ENCODE measurements around the gene C1RL. TPM values are rescaled to one million over a fixed set of nuclear protein-coding genes. Genes with fewer than 3 reads are reported as not detected.

Gene C1RL
- polyA plus RNA-seq, 1 experiment: 45.3 TPM

DNA sequence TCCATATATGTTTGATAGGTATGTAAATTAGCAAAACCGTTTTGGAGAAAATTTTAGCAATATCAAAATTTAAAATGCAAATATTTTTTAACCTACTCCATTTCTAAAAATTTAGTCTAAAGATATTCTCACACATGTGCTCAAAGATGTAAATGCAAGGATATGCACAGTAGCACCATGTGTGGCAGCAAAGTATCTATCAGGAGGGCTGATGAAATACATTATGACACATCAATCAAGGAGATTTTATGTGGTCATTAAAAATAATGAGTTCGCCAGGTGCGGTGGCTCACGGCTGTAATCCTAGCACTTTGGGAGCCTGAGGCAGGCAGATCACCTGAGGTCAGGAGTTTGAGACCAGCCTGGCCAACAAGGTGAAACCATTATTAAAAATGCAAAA lies 8.8 kb downstream of the C1RL start:
- ChIA-PET POLR2A (no interaction called here), CTCF (interaction anchor here (1.3 kb wide), 1 partner anchor 9 kb away, joined by 4 read pairs; the partner anchor contains the start of gene C1RL)

DNA sequence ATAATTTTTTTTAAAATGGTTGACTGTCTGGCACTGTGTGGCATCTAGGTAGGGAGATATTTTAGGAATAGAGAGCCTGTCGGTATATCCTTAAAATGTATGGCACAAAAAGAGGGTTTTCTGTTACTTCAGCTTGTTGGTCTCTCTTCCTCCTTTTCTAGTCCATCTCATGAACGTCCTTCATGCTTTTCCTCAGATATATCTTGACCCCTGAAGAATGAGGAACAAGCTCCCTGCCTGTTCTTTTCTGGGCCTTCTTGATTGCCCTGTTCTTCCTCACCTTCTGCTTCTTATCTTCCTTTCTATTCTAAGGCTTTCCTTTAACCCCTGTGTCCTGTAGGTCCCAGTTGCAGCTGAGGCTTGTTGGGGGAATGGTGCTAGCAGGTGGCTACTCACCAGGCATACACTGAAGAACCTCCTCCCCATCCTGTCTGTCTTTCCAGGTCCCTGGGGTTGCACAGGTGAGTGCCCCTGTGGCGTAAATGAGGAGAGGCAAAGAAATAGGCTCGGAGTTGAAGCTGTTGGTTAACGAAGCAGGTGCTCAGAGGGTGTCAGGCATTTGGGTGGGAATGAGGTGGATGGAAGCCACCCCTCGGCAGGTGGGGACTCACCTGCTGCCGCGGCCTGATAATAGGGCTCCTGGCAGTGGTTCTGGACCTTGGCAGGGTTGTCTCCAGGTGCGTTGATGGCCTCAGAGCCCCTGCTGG lies 9.6 kb downstream of the C1RL start:
- H3K27ac ChIP-seq (ENCODE audit: low read depth, low read length): no peak overlapping the region
- POLR2A ChIA-PET: interaction anchor here (0.6 kb wide), 1 partner anchor 16 kb away, joined by 4 read pairs; no protein-coding TSS in a partner anchor
- no peaks in the 10 kb centered on the region for H3K27me3 ChIP-seq (ENCODE audit: control insufficient read depth, insufficient read depth, low read length)
- TF ChIP-seq, protein P1, sequence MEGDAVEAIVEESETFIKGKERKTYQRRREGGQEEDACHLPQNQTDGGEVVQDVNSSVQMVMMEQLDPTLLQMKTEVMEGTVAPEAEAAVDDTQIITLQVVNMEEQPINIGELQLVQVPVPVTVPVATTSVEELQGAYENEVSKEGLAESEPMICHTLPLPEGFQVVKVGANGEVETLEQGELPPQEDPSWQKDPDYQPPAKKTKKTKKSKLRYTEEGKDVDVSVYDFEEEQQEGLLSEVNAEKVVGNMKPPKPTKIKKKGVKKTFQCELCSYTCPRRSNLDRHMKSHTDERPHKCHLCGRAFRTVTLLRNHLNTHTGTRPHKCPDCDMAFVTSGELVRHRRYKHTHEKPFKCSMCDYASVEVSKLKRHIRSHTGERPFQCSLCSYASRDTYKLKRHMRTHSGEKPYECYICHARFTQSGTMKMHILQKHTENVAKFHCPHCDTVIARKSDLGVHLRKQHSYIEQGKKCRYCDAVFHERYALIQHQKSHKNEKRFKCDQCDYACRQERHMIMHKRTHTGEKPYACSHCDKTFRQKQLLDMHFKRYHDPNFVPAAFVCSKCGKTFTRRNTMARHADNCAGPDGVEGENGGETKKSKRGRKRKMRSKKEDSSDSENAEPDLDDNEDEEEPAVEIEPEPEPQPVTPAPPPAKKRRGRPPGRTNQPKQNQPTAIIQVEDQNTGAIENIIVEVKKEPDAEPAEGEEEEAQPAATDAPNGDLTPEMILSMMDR (IDR thresholded peaks at IDR 0.05; ENCODE audit: low read depth, low read length): no peak
- DNase-seq (ENCODE audit: low read depth, low spot score): no peak
- no peak overlapping the region for H3K4me3 ChIP-seq (ENCODE audit: low read depth, low read length)
- CTCF ChIA-PET: interaction anchor here (0.6 to 1.3 kb wide), 3 partner anchors 8 to 14 kb away, joined by 3 to 4 read pairs (median 4); partner anchors contain the start of gene C1RL
- H3K9me3 ChIP-seq (ENCODE audit: control insufficient read depth, insufficient read depth, low read length): no peaks in the 10 kb centered on the region

More for the DNA sequence above, 8.8 kb downstream of the C1RL start:
- no peaks in the 10 kb centered on the region for H3K9me3 ChIP-seq (ENCODE audit: control insufficient read depth, insufficient read depth, low read length)
- no peak overlapping the region for H3K4me3 ChIP-seq (ENCODE audit: low read depth, low read length)
- no peaks in the 10 kb centered on the region for H3K27me3 ChIP-seq (ENCODE audit: control insufficient read depth, insufficient read depth, low read length)
- TF ChIP-seq, protein P1 (IDR thresholded peaks at IDR 0.05; ENCODE audit: low read depth, low read length): no peak
- no peak overlapping the region for H3K27ac ChIP-seq (ENCODE audit: low read depth, low read length)
- no peak for DNase-seq (ENCODE audit: low read depth, low spot score)

DNA sequence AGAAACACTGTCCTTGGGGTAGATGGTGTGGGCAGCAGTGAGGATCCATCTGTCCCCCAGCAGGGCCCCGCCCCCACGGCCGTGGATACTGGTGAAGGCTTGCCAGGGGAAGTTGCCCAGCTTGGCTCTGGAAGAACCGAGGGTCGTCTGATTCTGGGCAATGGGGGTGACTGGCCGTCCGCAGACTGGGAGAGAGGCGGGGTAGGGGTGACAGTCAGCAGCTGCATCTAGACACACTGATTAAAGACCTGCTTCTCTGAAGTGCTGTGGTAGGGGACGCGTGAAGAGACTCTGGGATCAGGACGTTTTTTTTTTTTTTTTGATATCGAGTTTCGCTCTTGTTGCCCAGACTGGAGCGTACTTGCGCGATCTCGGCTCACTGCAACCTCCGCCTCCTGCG lies 12.0 kb downstream of the C1RL start:
- TF ChIP-seq, protein P1 (IDR thresholded peaks at IDR 0.05; ENCODE audit: low read depth, low read length): no peak
- Histone ChIP-seq H3K27ac (ENCODE audit: low read depth, low read length) (no peak overlapping the region), H3K27me3 (ENCODE audit: control insufficient read depth, insufficient read depth, low read length) (no peaks in the 10 kb centered on the region), H3K4me3 (ENCODE audit: low read depth, low read length) (no peak overlapping the region), H3K9me3 (ENCODE audit: control insufficient read depth, insufficient read depth, low read length) (no peaks in the 10 kb centered on the region)
- CTCF ChIA-PET: no interaction called here
- POLR2A ChIA-PET: interaction anchor here (0.7 kb wide), 1 partner anchor 79 kb away, joined by 4 read pairs; the partner anchor contains the start of gene LPCAT3
- no peak for DNase-seq (ENCODE audit: low read depth, low spot score)

DNA sequence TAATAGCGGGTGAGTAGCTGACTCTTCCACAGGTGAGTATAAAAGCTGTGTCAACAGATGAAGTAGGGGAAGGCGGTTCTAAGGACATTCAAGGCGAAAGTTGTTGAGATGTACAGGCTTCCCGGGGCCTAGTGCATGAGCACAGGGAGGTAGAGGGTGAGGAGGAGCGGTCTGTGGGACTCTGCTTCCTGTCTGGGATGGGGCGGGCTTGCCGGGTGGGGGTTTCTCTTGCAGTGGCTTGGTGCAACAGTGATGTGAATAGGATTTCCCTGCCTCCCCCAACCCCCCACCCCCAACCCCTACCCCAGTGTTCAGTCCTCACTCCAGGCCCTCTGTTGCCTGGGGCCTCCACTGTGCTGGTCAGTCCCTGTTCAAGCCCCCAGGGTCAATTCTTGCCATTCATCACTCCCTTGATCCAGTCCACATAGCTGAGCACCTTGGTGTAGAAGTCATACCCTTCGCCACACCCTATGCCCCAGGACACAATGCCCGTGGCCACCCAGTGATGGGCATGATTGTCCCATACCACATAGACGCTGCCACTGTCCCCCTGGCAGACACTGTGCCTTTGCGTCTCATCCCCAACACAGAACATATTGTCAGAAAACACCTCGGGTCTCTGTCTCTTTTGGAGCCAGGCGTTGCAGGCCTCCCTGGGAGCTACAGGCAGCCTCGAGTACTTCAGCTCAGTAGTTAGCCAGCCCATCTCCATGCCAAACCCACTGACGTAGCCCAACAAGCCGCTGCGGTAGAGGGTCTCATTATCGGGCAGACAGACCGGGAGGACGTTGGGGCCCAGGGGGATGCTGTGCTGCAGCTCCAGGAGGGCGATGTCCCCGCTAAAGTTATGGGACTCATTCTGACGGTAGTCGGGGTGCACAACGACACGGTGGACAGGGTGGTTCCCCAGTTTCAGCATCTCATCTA lies 12.7 kb downstream of the C1RL start:
- no peaks in the 10 kb centered on the region for H3K27me3 ChIP-seq (ENCODE audit: control insufficient read depth, insufficient read depth, low read length)
- H3K9me3 ChIP-seq (ENCODE audit: control insufficient read depth, insufficient read depth, low read length): no peaks in the 10 kb centered on the region
- no peak overlapping the region for H3K4me3 ChIP-seq (ENCODE audit: low read depth, low read length)
- no peak overlapping the region for H3K27ac ChIP-seq (ENCODE audit: low read depth, low read length)
- POLR2A ChIA-PET: no interaction called here
- CTCF ChIA-PET: interaction anchor here (0.7 to 1.3 kb wide), 2 partner anchors 13 to 78 kb away, joined by 4 read pairs; partner anchors contain the start of genes C1RL and LPCAT3
- TF ChIP-seq, protein P1 (IDR thresholded peaks at IDR 0.05; ENCODE audit: low read depth, low read length): no peak
- no peak for DNase-seq (ENCODE audit: low read depth, low spot score)
